ENCODE measurements around the gene KCNIP3.
"Not testable (repeated sequence)": the region's sequence is repeated elsewhere in the genome, so short reads cannot be mapped to it uniquely, and the experiment has no call there.

The KCNIP3 gene

GRCh38 chr2:95296880-95297487 lies at the start of gene KCNIP3:
TSS of gene KCNIP3 (plus strand) at chr2:95297347. CDS start at chr2:95297439, 92 bp downstream.
- DNase-seq (ENCODE audit: low read depth): no peak

DNA sequence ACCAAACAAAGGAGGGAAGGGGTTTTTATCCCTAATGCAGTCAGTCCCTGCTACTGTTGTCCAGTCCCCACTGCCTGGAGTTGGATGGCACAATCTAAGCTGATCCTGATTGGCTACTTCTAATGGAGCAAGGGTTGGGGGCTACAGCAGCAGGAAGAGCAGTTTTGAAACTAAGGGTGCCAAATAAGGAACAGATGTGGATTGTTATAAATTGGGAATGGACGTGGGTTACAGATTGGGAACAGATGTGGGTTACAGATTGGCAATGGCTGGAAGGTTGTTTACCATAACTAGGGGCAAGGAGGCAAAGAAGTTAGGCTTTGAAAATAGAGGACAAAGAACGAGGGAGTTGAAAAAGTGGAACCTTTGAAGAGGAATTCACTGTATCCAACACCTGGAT lies 38.9 kb upstream of the KCNIP3 start:
- DNase-seq (ENCODE audit: low read depth): no peak

- DNase-seq (ENCODE audit: low read depth): no peak
Observed at GRCh38 chr2:95260028-95261023, 36.8 kb upstream of the KCNIP3 start.

DNA sequence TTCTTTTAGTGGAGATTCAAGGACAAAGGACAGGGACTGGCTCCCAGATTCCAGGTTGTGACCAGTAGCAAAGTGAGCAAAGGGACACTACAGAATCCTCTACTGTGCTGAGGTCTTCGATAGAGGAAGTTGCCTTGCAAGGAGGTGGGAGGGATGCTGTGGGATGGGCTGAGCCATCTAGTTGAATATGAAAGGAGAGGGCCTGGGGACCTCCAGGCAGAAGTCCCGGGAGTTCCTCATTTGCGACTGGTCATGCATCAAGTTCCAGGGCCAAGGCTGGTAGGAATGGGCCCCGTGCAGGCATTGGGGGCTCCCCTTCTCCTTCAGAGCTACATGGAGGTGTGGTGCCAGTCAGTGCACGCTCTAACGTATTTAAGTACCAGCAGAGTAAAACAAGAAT lies 35.5 kb upstream of the KCNIP3 start:
- no peak for DNase-seq (ENCODE audit: low read depth)

DNA sequence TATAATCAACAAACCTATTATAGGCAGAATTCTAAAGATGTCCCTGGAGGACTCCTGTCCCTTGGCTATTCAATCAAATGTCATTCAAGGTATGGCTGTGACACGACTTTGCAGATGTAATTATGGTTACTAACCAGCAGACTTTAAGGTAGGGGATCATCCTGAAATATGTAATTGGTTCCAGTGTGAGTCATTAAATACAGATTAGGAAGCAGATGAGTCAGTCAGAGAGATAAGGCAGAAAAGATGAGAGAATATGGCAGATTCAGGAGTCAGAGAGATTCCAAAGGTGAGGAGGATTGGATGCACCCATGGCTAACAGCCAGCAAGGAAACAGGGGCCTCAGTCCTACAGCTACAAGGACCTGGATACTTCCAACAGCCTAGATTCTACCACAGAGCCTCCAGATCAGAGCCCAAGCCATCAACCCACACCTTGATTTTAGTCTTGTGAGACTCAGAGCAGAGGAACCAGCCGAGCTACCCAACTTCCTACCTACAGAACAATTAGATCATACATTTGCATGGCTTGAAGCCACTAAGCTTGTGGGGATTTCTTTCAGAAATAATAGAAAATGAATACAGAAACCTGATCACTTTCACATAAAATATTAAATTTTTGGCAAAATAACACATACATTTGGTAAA lies 34.1 kb upstream of the KCNIP3 start:
- no peak for DNase-seq (ENCODE audit: low read depth)

GRCh38 chr2:95264624-95265023 lies 32.5 kb upstream of the KCNIP3 start:
- no peak for DNase-seq (ENCODE audit: low read depth)

- no peak for DNase-seq (ENCODE audit: low read depth)
Observed at GRCh38 chr2:95265182-95265581, 32.0 kb upstream of the KCNIP3 start.

DNA sequence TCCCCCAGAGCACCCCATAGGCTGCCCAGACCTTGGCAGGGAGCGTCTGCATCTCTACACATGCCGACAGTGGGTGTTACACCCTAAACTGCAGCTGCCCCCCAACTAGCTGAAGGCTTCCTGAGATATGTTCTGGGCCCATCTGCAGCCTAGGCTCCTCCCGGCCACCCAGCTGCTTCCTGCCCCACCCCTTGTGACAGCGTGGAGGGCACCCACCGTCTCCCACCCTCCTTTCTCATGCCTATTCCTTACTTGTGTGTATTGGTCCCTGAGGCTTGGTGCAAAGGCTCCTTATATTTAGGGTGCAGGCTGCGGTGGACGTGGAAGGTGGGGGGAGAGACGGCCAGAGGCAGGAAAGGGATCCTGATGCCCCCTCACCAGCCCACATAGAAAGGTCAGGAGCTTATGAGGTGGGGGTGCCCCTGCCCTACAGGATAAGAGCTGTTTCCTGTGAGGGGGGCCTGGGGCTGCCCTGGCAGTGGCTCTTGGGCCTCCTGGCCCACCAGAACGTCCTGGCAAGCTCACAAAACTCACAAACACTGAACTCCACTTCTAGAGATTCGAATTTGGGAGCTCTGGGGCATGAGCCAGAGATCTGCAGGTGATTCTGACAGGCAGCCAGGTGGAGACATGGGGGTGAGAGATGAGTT lies 30.2 kb upstream of the KCNIP3 start:
- DNase-seq (ENCODE audit: low read depth): no peak

- no peak for DNase-seq (ENCODE audit: low read depth)
Observed at GRCh38 chr2:95267458-95268210, 29.5 kb upstream of the KCNIP3 start.

- DNase-seq (ENCODE audit: low read depth): no peak
Observed at GRCh38 chr2:95268211-95269035, 28.7 kb upstream of the KCNIP3 start.

- DNase-seq (ENCODE audit: low read depth): no peak
Observed at GRCh38 chr2:95269036-95269680, 28.0 kb upstream of the KCNIP3 start.

DNA sequence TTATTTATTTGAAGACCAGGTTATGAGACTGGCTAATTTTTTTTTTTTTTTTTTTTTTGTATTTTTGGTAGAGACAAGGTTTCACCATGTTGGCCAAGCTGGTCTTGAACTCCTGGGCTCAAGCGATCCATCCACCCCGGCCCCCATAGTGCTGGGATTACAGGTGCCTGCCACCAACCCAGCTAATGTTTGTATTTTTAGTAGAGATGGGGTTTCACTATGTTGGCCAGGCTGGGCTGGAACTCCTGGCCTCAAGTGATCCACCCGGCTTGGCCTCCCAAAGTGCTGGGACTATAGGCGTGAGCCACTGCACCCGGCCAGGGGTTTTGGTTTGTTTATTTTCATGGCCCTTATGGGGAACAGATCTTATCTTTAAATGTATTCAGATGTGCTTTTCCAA lies 27.4 kb upstream of the KCNIP3 start:
- not testable (repeated sequence) for DNase-seq (ENCODE audit: low read depth)

GRCh38 chr2:95270541-95271081 lies 26.5 kb upstream of the KCNIP3 start:
- no peak for DNase-seq (ENCODE audit: low read depth)

DNA sequence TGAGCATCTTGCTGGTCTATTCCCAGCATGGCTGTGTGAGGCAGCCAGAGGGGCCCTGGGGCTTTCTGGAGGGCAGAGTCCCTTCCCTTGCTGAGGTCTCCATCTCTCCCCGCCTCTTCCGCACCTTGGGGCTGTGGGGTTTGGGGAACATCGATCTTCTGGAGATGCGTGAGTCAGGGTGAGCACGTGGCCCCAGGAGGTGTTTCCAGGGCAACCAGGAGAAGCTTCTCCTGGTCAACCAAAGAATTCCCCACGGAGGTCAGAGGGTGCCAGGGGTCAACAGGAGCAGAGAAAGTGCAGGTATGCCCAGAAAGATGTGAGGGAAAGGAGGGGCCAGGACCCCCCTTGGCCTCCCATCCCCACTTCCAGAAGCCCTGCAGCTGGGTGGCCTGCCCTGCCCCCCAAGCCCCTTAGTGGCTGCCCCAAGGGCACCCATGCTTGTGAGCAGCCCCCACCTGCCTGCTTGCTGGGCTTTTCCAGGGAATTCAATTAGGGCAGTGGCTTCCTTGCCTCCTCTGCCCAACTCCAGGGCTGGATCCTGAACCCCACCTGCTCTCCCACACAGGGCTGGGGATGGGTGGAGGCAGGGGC lies 25.7 kb upstream of the KCNIP3 start:
- DNase-seq (ENCODE audit: low read depth): no peak

DNA sequence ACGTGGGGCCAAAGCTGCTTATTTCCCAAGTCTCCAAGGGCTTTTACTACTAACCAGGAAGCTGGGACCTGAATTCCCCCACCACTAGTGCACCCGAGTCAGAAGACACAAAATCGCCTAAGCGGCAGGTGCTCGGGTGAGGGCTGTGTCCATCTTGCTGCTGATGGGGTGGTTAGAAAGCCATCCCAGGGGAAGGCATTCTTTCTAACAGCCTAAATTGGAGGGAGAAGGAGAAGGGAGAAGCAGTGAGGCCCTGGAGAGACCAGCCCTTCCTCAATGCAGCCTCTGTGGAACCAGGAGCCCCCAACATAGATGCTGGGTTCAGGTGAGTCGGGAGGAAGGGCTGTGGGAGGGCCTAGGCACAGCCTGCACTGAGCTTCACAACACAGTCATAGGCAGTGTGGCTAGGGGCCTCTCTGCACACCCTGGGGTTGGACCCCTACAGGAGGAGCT lies 24.8 kb upstream of the KCNIP3 start:
- no peak for DNase-seq (ENCODE audit: low read depth)

- no peak for DNase-seq (ENCODE audit: low read depth)
Observed at GRCh38 chr2:95272781-95273180, 24.4 kb upstream of the KCNIP3 start.

- no peak for DNase-seq (ENCODE audit: low read depth)
Observed at GRCh38 chr2:95273566-95274290, 23.4 kb upstream of the KCNIP3 start.

DNA sequence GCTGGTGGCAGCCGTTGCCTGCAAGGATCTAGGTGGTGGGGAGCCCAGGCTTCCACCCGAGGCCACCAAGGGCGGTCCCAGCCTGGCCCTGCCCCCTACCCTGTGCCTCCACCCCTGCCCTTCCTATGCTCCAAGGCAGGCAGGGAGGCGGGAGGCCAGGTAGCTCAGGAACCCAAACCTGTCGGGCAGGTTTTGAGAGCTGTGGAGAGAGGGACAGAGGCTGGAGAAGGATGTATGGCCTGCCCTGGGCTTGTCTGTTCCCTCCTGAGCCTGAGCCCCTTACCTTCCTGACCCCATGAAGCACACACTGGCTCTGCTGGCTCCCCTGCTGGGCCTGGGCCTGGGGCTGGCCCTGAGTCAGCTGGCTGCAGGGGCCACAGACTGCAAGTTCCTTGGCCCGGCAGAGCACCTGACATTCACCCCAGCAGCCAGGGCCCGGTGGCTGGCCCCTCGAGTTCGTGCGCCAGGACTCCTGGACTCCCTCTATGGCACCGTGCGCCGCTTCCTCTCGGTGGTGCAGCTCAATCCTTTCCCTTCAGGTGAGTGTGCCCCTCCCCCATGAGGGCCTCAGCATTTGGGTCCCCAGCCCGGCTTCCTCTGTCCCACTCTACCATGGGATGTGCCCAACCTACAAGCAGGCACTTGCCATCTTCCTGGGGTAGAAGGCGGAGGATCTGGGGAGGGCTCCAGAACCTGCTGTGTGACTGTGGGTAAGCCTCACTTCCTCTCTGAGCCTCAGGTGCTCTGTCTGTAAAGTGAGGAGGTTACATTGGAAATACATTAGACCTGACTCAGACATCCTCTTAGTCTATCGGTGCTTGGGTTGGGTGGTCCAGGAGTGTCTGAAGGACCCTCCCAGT lies 22.6 kb upstream of the KCNIP3 start, which contains the start of gene PROM2:
Gene PROM2, plus strand, starts transcription at position 159 of the 860 bp plus-strand sequence. Its CDS starts 137 bp downstream, at position 296.
- no peak for DNase-seq (ENCODE audit: low read depth)
